Transverse colon (tissue), 4 donors: ENCODE data around the gene SIGLEC1. TPM values are rescaled to one million over a fixed set of nuclear protein-coding genes. Genes with fewer than 3 reads are reported as not detected.

Source experiments
- total RNA-seq, 4 donors: library from RNA; depleted of rRNA; stranded (reverse); fragments of >200 nt; gene quantifications; one replicate each; pipeline ENCODE4 v1.1.0, GENCODE V29; 2016

SIGLEC1 gene
- total RNA-seq, 4 donors from 2014 or later, result 2.2 to 17.6 (median 7.9) TPM

Other genes with a start within 250 kb of the SIGLEC1 start
- 10 to 100 TPM in 3 of 4 donors, 1 to 10 TPM in 1; 6.8 to 24.7 (median 15.9) TPM for gene ATRN, start 241.6 kb downstream of the SIGLEC1 start, total RNA-seq
- not detected for gene GFRA4, start 49.2 kb downstream of the SIGLEC1 start, total RNA-seq
- 100 to 1,000 TPM in 1 of 4 donors, 10 to 100 TPM in 3; 15.0 to 150 (median 44.6) TPM for gene ADAM33, start 30.6 kb downstream of the SIGLEC1 start, total RNA-seq
- 1 to 10 TPM in 3 of 4 donors, under 1 TPM in 1; 0.75 to 4.1 (median 2.7) TPM for gene HSPA12B, start 20.1 kb upstream of the SIGLEC1 start, total RNA-seq
- gene ADISSP, start 55.2 kb upstream of the SIGLEC1 start, total RNA-seq, result 10 to 100 TPM in 3 of 4 donors, 1 to 10 TPM in 1; 3.0 to 19.9 (median 16.3) TPM
- gene SPEF1, start 68.8 kb upstream of the SIGLEC1 start, total RNA-seq, result under 1 TPM in 1 of 4 donors, not detected in 3; 0.14 TPM
- gene CENPB, start 74.1 kb upstream of the SIGLEC1 start, total RNA-seq, result 10 to 100 TPM; 66.6 to 83.1 (median 72.8) TPM
- 10 to 100 TPM; 14.1 to 89.4 (median 39.5) TPM for gene CDC25B, start 83.7 kb upstream of the SIGLEC1 start, total RNA-seq
- 10 to 100 TPM in 3 of 4 donors, 1 to 10 TPM in 1; 9.1 to 38.5 (median 17.0) TPM for gene AP5S1, start 107.9 kb upstream of the SIGLEC1 start, total RNA-seq
- gene MAVS, start 134.2 kb upstream of the SIGLEC1 start, total RNA-seq, result 100 to 1,000 TPM in 1 of 4 donors, 10 to 100 TPM in 3; 70.3 to 104 (median 81.8) TPM
- gene PANK2, start 176.8 kb upstream of the SIGLEC1 start, total RNA-seq, result 10 to 100 TPM; 22.9 to 48.7 (median 38.2) TPM